Ishikawa (cell line): ENCODE results near the gene NCK2.

Source experiments
- CEBPB ChIP-seq: IDR thresholded peaks from 2 replicates; pipeline ENCODE4 v1.6.1; 2012
- CREB1 ChIP-seq: IDR thresholded peaks from 2 replicates; pipeline ENCODE4 v1.6.1; 2012; ENCODE audit warnings: low read depth
- EP300 ChIP-seq: IDR thresholded peaks from 2 replicates; pipeline ENCODE4 v1.6.1; 2012; ENCODE audit warnings: borderline replicate concordance
- FOXM1 ChIP-seq: IDR thresholded peaks from 2 replicates; pipeline ENCODE4 v1.6.1; 2012; ENCODE audit warnings: low read depth, borderline replicate concordance
- NFIC ChIP-seq: IDR thresholded peaks from 2 replicates; pipeline ENCODE4 v1.6.1; 2012
- RAD21 ChIP-seq: IDR thresholded peaks from 2 replicates; pipeline ENCODE4 v1.6.1; 2012; ENCODE audit warnings: low read depth
- REST ChIP-seq: IDR thresholded peaks from 2 replicates; pipeline ENCODE4 v1.6.1; 2012; ENCODE audit warnings: low read depth, mild to moderate bottlenecking
- TAF1 ChIP-seq: IDR thresholded peaks from 2 replicates; pipeline ENCODE4 v1.6.1; 2012; ENCODE audit warnings: low read depth, mild to moderate bottlenecking
- TCF12 ChIP-seq: IDR thresholded peaks from 2 replicates; pipeline ENCODE4 v1.6.1; 2012; ENCODE audit warnings: low read depth
- TEAD4 ChIP-seq: IDR thresholded peaks from 2 replicates; pipeline ENCODE4 v1.6.1; 2012
- YY1 ChIP-seq: IDR thresholded peaks from 2 replicates; pipeline ENCODE4 v1.6.1; 2012; ENCODE audit warnings: low read depth
- ZBTB7A ChIP-seq: IDR thresholded peaks from 2 replicates; pipeline ENCODE4 v1.6.1; 2012; ENCODE audit warnings: low read depth
- TF ChIP-seq, protein P1 (sequence below): IDR thresholded peaks from 2 replicates; pipeline ENCODE4 v1.6.1; 2012
- TF ChIP-seq, protein P2 (sequence below): IDR thresholded peaks from 2 replicates; pipeline ENCODE4 v1.6.1; 2012

NCK2 gene

DNA sequence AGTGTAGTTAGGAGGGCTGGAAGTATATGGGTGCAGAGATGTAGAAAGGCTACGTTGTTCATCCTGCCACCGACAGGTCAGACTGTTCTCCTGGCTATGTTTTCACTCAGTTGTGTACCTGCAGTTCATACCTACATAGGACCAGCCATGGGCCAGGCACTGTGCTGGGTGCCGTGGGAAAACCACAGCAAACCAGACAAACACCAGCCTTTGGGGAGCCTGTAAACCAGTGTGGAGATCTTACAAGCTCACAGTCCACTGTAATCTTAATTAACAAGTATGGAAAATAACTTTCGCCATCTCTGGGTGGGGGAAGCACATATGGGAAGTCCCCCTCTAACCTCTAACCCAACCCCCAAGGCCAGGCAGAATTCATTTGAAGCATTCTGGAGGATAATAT lies 12.7 kb downstream of the NCK2 start:
- TF ChIP-seq TAF1 = no peak
- no peak for TF ChIP-seq EP300
- TF ChIP-seq FOXM1 = no peak
- no peak for TF ChIP-seq YY1
- TF ChIP-seq, protein P1, sequence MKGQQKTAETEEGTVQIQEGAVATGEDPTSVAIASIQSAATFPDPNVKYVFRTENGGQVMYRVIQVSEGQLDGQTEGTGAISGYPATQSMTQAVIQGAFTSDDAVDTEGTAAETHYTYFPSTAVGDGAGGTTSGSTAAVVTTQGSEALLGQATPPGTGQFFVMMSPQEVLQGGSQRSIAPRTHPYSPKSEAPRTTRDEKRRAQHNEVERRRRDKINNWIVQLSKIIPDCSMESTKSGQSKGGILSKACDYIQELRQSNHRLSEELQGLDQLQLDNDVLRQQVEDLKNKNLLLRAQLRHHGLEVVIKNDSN = no peak
- TF ChIP-seq TEAD4 = no peak
- TF ChIP-seq NFIC = no peak

- TF ChIP-seq, protein P1 = no peak
- TF ChIP-seq, protein P2, sequence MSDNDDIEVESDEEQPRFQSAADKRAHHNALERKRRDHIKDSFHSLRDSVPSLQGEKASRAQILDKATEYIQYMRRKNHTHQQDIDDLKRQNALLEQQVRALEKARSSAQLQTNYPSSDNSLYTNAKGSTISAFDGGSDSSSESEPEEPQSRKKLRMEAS = no peak
- TF ChIP-seq REST = no peak
- TF ChIP-seq YY1 = no peak
- no peak for TF ChIP-seq TEAD4
- no peak for TF ChIP-seq TCF12
- no peak for TF ChIP-seq FOXM1
- TF ChIP-seq EP300 = no peak
- TF ChIP-seq RAD21 = no peak
- no peak for TF ChIP-seq CEBPB
- TF ChIP-seq ZBTB7A = no peak
- TF ChIP-seq TAF1 = no peak
- no peak for TF ChIP-seq CREB1
- no peak for TF ChIP-seq NFIC
Observed at GRCh38 chr2:105760191-105760590, 15.5 kb downstream of the NCK2 start.

GRCh38 chr2:105760639-105761337 lies 16.1 kb downstream of the NCK2 start:
- TF ChIP-seq ZBTB7A (no peak), RAD21 (no peak), TAF1 (no peak), CREB1 (no peak), TEAD4 (no peak), EP300 (no peak), REST (no peak)
- TF ChIP-seq, protein P1 = no peak

GRCh38 chr2:105761931-105762515 lies 17.3 kb downstream of the NCK2 start:
- no peak for TF ChIP-seq ZBTB7A
- no peak for TF ChIP-seq REST
- TF ChIP-seq YY1 = no peak

- TF ChIP-seq, protein P2 = no peak
- TF ChIP-seq EP300 = no peak
Observed at GRCh38 chr2:105763076-105763475, 18.4 kb downstream of the NCK2 start.
